NCI-H524 treated with DMSO at 0.1 percent for 48 hours (cell line): ENCODE measurements around the gene USP46.

Experiments used
- DNase-seq: peaks from one replicate; lab custom pipeline; 2025; lab: John Stamatoyannopoulos, UW

USP46 gene

GRCh38 chr4:52618795-52619590 is 40.1 kb downstream of the USP46 start:
- no peak for DNase-seq

- no peak for DNase-seq
Measured at GRCh38 chr4:52617336-52618020, 41.6 kb downstream of the USP46 start.

- no peak for DNase-seq
Measured at GRCh38 chr4:52614241-52614640, 44.9 kb downstream of the USP46 start.

GRCh38 chr4:52612341-52612740 is 46.8 kb downstream of the USP46 start:
- no peak for DNase-seq

- no peak for DNase-seq
Measured at GRCh38 chr4:52611030-52611555, 48.0 kb downstream of the USP46 start.

GRCh38 chr4:52606726-52607125 is 52.4 kb downstream of the USP46 start:
- DNase-seq, result no peak

- DNase-seq, result no peak
Measured at GRCh38 chr4:52606040-52606439, 53.1 kb downstream of the USP46 start.

- DNase-seq, result no peak
Measured at GRCh38 chr4:52604215-52604614, 54.9 kb downstream of the USP46 start.

GRCh38 chr4:52600275-52600674 is 58.8 kb downstream of the USP46 start:
- DNase-seq, result no peak

GRCh38 chr4:52595001-52595400 is 64.1 kb downstream of the USP46 start:
- DNase-seq, result no peak

- DNase-seq, result no peak
Measured at GRCh38 chr4:52592287-52592686, 66.8 kb downstream of the USP46 start.

GRCh38 chr4:52588771-52589591 is 70.1 kb downstream of the USP46 start:
- no peak for DNase-seq

GRCh38 chr4:52588097-52588496 is 71.0 kb downstream of the USP46 start:
- DNase-seq, result no peak

- no peak for DNase-seq
Measured at GRCh38 chr4:52586069-52586468, 73.0 kb downstream of the USP46 start.

- no peak for DNase-seq
Measured at GRCh38 chr4:52585379-52585778, 73.7 kb downstream of the USP46 start.

- no peak for DNase-seq
Measured at GRCh38 chr4:52579602-52580272, 79.4 kb downstream of the USP46 start.

- no peak for DNase-seq
Measured at GRCh38 chr4:52578951-52579350, 80.2 kb downstream of the USP46 start.

- DNase-seq, result no peak
Measured at GRCh38 chr4:52577624-52577962, 81.5 kb downstream of the USP46 start.

GRCh38 chr4:52576961-52577623 is 82.0 kb downstream of the USP46 start:
- DNase-seq, result no peak

- DNase-seq, result no peak
Measured at GRCh38 chr4:52576326-52576725, 82.8 kb downstream of the USP46 start.

- DNase-seq, result no peak
Measured at GRCh38 chr4:52575406-52575805, 83.7 kb downstream of the USP46 start.
